Transverse colon (tissue), 3 donors: ENCODE measurements around the gene AGPAT4.

ENCODE experiments used
- EP300 ChIP-seq: sonication (generic); formaldehyde crosslinking; IDR thresholded peaks from one replicate; pipeline ENCODE4 v1.6.1; 2017; ENCODE audit warnings: antibody characterized with exemption, low read depth
- POLR2A ChIP-seq: fragments of 450-650 bp; IDR thresholded peaks from one replicate; pipeline ENCODE4 v1.6.1; 2016; ENCODE audit warnings: antibody characterized with exemption, mild to moderate bottlenecking, moderate library complexity
- TF ChIP-seq, protein P1 (sequence below), 5 experiments: fragments of 200-600 bp in 3 of 5; fragments of 450-650 bp in 2 of 5; sonication (generic) in 3 of 5; IDR thresholded peaks; 1 replicate in 2 of 5; 2 replicates in 3 of 5; pipeline ENCODE4 v1.5.1; 2016 to 2017; ENCODE audit warnings: antibody characterized with exemption in 5 of 5, inconsistent platforms in 3 of 5, mild to moderate bottlenecking in 2 of 5, moderate library complexity in 1 of 5

GRCh38 chr6:161161889-161162624, 111.8 kb downstream of the AGPAT4 start:
- TF ChIP-seq, protein P1, sequence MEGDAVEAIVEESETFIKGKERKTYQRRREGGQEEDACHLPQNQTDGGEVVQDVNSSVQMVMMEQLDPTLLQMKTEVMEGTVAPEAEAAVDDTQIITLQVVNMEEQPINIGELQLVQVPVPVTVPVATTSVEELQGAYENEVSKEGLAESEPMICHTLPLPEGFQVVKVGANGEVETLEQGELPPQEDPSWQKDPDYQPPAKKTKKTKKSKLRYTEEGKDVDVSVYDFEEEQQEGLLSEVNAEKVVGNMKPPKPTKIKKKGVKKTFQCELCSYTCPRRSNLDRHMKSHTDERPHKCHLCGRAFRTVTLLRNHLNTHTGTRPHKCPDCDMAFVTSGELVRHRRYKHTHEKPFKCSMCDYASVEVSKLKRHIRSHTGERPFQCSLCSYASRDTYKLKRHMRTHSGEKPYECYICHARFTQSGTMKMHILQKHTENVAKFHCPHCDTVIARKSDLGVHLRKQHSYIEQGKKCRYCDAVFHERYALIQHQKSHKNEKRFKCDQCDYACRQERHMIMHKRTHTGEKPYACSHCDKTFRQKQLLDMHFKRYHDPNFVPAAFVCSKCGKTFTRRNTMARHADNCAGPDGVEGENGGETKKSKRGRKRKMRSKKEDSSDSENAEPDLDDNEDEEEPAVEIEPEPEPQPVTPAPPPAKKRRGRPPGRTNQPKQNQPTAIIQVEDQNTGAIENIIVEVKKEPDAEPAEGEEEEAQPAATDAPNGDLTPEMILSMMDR (IDR thresholded peaks at IDR 0.05) = no peak
- TF ChIP-seq POLR2A (no peak), EP300 (no peak)
